ENCODE data around the gene CFAP20DC.

Gene CFAP20DC

GRCh38 chr3:58804914-58805313 is 244.9 kb downstream of the CFAP20DC start:
- no peak for TF ChIP-seq PATZ1 (tag by site-specific recombination; IDR thresholded peaks at IDR 0.05)
- TF ChIP-seq ZNF623 (tag by site-specific recombination; IDR thresholded peaks at IDR 0.05) = no peak
- TF ChIP-seq ZFP41 (tag by site-specific recombination; IDR thresholded peaks at IDR 0.05; ENCODE audit: borderline replicate concordance) = no peak
- no peak for TF ChIP-seq TRIM28 (IDR thresholded peaks at IDR 0.05; ENCODE audit: borderline replicate concordance, low read length)
- TF ChIP-seq KLF9 (tag by site-specific recombination; IDR thresholded peaks at IDR 0.05; ENCODE audit: low read depth) = no peak
- no peak for TF ChIP-seq KLF8 (tag by site-specific recombination; IDR thresholded peaks at IDR 0.05)
- no peak for TF ChIP-seq ZNF610 (tag by site-specific recombination; IDR thresholded peaks at IDR 0.05; ENCODE audit: borderline replicate concordance)
- TF ChIP-seq ZNF416 (tag by site-specific recombination; IDR thresholded peaks at IDR 0.05) = no peak
- TF ChIP-seq ZNF211 (tag by site-specific recombination; IDR thresholded peaks at IDR 0.05; ENCODE audit: low read depth) = no peak
- no peak for TF ChIP-seq ZNF521 (tag by site-specific recombination; IDR thresholded peaks at IDR 0.05)
- no peak for TF ChIP-seq SETDB1 (IDR thresholded peaks at IDR 0.05; ENCODE audit: insufficient read length, low read length)
- no peak for TF ChIP-seq ZBTB17 (tag by site-specific recombination; IDR thresholded peaks at IDR 0.05)
- no peak for TF ChIP-seq MYNN (tag by site-specific recombination; IDR thresholded peaks at IDR 0.05; ENCODE audit: borderline replicate concordance)
- no peak for TF ChIP-seq PRDM4 (tag by site-specific recombination; IDR thresholded peaks at IDR 0.05)
- TF ChIP-seq ZBTB6 (tag by site-specific recombination; IDR thresholded peaks at IDR 0.05) = no peak
- TF ChIP-seq ZNF677 (tag by site-specific recombination; IDR thresholded peaks at IDR 0.05) = no peak
- TF ChIP-seq ZNF184 (tag by site-specific recombination; IDR thresholded peaks at IDR 0.05) = no peak
- no peak for TF ChIP-seq ZFP3 (tag by site-specific recombination; IDR thresholded peaks at IDR 0.05; ENCODE audit: low read depth)
- Histone ChIP-seq H3K36me3 (ENCODE audit: control insufficient read depth in 2 of 2, insufficient read depth in 1 of 2, low read length in 2 of 2) (no peaks in the 10 kb centered on the region), H3K4me3 (ENCODE audit: low read depth, low read length) (no peak overlapping the region), H3K27ac (ENCODE audit: extremely low read depth, low read depth, low read length) (no peak overlapping the region), H3K9me3 (ENCODE audit: control insufficient read depth, insufficient read depth, low read depth, low read length) (no peaks in the 10 kb centered on the region), H3K4me1 (ENCODE audit: control insufficient read depth, insufficient read depth, low read length) (no peaks in the 10 kb centered on the region)
- CTCF ChIA-PET = interaction anchor here (3.1 kb wide), 1 partner anchor 19 kb away, joined by 12 read pairs; no protein-coding TSS in a partner anchor
- POLR2A ChIA-PET = no interaction called here

- no peaks in the 10 kb centered on the region for H3K9me3 ChIP-seq (ENCODE audit: control insufficient read depth, insufficient read depth, low read depth, low read length)
- H3K4me1 ChIP-seq (ENCODE audit: control insufficient read depth, insufficient read depth, low read length) = no peaks in the 10 kb centered on the region
- H3K36me3 ChIP-seq (ENCODE audit: control insufficient read depth in 2 of 2, insufficient read depth in 1 of 2, low read length in 2 of 2) = no peaks in the 10 kb centered on the region
- no peak overlapping the region for H3K27ac ChIP-seq (ENCODE audit: extremely low read depth, low read depth, low read length)
- TF ChIP-seq ZNF792 (tag by site-specific recombination; IDR thresholded peaks at IDR 0.05) (no peak), ZNF561 (tag by site-specific recombination; IDR thresholded peaks at IDR 0.05; ENCODE audit: borderline replicate concordance) (no peak), ZNF132 (tag by site-specific recombination; IDR thresholded peaks at IDR 0.05; ENCODE audit: borderline replicate concordance) (no peak), ZBTB10 (tag by site-specific recombination; IDR thresholded peaks at IDR 0.05) (no peak), MYNN (tag by site-specific recombination; IDR thresholded peaks at IDR 0.05; ENCODE audit: borderline replicate concordance) (no peak), ZNF223 (tag by site-specific recombination; IDR thresholded peaks at IDR 0.05) (no peak), PRDM10 (tag by site-specific recombination; IDR thresholded peaks at IDR 0.05) (no peak), ZNF585B (tag by site-specific recombination; IDR thresholded peaks at IDR 0.05) (no peak)
- POLR2A ChIA-PET = no interaction called here
- CTCF ChIA-PET = no interaction called here
- H3K4me3 ChIP-seq (ENCODE audit: low read depth, low read length) = no peak overlapping the region
Observed at GRCh38 chr3:58801541-58801940, 248.3 kb downstream of the CFAP20DC start.

All from HEK293 (cell line).